Ammon's horn (tissue), 1 donor: ENCODE results near the gene TMEM256.
A peak's percentile ranks its signal among the peaks of the same experiment; 100 is the strongest.

Source experiments
- DNase-seq: peaks from one replicate; pipeline ENCODE4 v3.0.0-alpha.2; 2016; ENCODE audit warnings: low spot score

TMEM256 gene

DNA sequence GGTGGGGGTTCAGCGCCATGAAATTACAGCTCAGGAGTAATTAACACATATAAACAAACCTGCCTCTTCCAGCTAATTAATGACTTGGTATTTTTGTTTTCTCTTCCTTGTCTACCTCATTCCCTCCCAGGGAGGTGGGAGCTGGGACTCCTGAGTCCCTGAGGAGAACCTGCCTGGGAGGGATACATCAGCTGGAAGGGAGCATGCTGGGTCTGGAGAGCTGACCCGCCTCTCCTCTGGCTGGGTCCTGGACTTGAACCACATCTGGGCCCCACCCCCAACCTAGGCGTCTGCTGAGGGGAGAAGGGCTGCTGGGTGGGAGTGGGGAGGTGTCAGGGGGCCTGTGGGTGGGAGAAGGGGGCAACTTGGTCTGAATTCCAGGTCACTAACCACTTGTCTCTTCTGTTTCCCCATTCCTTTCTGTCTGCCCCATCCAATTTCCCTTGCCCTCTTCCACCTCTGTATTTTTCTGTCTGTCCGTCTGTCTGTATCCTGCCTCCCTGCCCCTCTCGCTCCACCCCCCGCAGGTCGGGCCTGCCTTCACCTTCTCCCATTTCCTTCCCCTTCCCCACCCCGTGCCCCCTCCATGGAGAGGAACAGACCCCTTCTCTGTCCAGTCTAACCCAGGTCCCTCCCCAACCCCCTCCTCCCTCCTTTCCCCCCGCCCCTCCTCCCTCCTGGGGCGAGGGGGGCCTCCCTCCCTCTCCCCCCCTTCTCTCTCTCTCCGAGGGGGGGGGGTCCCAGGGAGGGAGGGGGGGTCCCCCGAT, 3.8 kb upstream of the TMEM256 start, which contains the start of gene NLGN2:
Gene NLGN2, plus strand, starts transcription at position 361 of the 767 bp plus-strand sequence. CDS start 411 bp downstream, outside the sequence.
- no peak for DNase-seq

DNA sequence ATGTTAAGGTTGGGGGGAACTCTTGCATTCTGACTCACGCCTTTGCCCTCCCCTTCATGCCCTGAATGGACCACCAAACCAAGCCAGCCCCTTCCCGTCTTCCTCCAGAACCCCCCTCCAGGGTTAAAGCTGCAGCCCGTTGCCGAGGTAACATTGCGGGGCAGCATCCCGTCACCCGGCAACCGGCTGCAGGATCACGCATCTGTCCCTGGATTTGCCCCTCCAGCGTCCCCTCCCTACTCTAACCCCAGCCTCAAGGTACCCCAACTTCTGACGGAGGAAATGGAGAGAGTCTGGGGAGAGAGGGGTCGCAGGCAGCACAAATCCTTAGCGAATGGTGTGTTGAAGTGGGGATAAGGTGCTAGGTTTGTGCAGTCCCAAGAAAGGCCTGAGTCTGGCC, 3.2 kb upstream of the TMEM256 start:
- DNase-seq: no peak

DNA sequence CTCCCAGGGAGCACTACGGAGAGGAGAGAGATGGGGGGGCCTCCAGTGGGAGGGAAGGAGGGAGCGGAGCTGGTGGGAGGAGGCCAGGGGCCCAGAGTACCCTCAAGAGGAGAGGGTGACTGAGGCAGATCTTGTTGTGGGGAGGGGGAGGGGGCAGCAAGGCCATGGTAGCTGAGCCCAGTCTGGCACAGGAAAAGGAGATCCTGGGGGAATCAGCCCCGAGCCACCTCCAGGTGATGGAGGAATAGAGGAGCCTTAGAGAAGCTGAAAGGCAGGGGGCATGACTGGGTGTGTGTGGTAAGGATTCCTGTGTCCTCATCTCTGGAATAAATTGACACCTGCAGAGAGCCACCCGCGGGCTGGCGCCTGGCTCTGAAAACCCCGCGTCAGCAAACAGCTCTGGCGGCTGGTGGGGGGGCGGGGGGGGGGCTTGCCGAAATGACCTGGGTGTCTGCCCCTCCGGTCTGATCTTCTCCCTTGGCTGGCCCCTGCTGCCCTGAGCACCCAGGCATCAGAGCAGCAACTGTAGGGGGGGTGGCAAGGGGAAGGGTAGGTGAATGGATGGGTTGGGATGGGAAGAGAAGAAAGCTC, 2.4 kb upstream of the TMEM256 start:
- no peak for DNase-seq

DNA sequence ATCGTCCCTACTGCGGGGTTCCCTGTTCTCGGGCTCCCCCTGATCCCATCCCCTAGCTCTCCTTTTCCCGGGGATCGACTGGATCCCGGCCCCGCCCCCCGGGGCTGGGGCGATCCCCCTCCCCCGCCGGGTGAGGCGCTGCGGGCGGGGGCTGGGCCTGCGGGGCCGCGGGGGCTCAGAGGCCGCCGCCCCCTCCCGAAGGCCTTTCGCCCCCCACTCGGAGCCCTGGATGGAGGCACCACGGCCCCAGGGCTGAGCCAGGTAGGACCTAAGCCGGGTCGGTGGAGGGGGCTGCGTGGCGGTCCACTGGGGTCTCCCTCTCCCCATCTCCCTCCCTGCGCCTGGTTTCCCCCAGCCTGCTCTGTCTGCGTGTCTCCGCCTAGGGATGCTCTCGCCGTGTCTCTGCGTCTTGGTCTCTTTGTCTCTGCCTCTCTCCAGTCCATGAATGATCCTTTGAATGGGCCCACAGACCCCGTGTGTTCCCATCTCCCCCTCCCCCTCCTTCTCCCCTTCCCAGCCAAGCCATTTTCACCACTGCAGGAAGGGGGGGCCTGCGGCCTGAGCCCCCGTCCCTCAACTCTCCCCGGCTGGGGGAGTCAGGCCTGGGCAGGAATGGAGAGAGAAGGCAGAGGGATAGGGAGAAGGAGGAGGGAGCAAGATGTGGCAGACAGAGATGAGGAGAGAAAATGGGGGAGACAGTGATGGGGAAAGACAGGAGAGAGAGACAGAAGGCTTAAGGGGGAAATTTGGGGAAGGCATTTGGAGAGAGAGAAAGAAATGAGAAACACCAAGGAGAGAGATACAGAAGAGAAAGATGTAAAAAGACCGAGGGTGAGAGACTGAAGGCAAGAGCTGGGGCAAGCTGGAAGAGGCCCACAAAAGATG, 1.7 kb upstream of the TMEM256 start:
- peak; percentile 57 for DNase-seq

DNA sequence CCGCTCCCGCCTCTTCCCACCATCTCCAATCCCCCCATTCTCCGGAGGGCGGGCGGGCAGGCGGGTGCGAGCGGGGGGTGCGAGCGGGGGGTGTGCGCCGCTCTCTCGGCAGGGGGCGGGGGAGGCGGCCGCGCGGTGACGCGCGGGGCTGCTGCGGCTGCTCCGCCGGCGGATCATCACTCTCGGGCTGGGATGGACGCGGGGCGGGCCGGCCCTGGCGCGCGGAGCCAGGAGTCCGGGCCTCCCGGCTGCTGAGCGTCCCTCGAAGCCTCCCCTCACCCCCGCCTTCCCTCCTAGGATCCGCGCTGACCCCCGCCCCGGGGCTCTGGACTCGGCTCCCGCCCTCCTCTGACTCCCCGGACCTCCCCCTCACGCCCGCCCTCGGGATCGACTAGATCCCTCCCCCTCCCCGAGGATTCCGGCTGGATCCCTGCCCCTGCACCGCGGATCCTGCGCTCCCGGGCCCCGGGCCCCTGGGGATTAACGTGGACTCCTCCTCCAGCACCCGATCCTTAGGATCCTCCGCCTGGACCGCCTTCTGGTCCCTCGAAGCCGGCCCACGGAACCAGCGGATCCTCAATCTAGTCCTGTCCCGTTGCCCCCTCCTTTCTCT, 946 bp upstream of the TMEM256 start:
- no peak for DNase-seq

DNA sequence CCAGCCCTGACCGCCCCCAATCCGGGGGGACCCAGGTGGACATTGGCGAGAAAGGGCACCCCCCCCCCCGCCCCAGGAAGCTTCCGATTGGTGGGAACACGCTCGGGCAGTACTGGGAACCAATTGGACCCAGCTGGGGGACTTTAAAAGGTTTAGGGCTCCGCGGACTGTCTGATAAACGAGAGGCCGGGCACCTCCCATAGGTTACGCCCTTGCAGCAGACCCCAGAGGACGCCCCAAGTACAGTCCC, 245 bp downstream of the TMEM256 start:
- DNase-seq: no peak

DNA sequence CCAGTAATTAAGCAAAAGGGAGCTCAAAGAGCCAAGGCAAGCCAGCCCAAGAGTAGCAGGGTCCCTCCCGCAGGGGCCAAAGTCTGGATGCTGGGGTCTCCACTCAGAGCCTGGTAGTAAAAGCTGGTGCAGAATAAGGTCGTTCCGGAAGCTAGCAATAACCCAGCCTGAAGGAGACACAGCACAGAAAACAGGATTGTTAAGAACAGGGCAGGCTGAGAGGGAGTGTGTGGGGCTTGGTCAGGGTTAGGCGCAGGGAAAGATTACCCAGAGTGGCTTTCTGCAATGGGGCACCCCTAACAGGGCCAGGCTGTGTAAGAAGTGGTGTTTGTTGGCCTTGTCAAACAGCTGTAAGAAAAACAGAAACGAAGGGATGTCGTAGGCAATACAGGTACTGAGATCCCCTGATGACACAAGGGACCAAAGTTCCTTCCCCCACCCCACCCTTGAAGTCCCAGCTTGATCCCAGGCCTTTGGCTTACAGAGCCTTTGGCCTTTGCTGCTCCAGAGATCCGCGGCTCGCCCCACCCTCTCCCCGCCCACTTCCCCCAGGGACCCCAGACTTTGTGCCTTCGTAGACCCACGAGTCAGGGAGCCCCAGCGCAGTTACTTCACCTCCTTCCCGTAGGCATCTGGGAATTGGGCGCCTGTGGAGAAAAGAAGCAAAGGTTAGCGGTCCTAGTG, 712 bp downstream of the TMEM256 start:
- no peak for DNase-seq

DNA sequence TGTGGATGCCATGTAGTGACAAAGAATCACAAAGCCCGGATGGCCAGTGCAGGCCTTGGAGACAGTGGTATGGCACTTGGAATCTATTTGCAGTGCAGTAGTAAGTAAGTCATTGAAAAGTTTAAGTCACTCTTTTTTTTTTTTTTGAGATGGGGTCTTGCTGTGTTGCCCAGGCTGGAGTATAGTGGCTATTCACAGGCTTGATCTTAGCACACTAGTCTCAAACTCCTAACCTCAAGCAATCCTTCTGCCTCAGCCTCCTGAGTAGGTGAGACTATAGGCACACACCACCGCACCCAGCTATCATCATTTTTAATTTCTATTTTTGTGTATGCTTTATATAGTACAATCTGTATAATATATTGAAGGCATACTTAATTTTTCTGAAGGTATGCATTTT, 5.3 kb downstream of the TMEM256 start:
- no peak for DNase-seq

DNA sequence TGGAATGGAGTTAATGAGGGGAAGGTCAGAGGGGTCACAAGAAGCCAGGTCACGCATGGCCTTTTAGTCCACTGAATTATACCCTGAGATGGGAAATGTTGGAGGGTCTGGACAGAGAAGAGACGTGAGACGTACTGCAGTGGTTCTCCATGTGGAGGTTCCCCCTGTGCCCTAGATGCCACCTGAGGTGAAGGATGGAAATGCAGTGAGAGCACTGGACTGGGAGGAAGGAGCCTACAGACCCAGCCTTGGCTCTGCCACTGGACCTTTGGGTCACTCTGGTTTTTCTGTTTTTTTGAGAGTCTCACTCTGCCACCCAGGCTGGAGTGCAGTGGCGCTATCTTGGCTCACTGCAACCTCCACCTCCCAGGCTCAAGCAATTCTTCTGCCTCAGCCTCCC, 7.8 kb downstream of the TMEM256 start:
- no peak for DNase-seq

DNA sequence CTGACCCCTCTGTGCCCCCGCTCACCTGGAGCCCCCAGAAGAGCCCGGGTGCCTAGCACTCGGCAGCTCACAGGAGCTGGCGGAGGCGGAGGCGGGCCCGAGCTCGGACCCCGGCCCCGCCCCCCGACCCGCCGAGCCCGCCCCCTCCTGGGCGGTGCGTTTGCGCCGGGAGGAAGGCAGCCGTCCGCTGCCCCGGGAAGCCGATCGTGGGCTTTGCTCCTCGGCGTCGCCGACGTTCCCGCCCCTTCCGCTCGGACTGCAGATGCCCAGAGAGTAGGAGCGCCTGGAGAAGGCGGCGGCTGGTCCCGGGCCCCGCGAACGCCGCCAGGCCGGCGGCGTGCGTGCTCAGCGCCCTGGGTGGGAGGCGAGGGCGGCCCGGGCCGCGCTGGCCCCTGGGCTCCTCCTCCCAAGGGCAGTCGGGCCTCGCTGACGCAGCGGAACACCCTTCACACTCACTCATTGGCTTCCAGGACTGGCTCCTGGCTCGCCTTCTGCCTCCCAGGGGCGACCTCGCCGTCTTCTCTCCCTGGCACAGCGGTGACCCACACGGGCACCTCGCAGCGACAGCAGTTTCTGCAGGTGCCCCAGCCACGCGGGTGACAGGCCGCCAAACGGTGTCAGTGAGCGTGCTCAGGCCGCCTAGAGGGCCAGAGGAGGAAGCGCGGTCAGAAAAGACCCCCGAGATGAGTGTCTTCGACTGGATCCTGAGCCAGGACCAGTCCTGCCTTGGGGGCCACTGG, 9.3 kb downstream of the TMEM256 start, which contains the start of gene PLSCR3:
Gene PLSCR3, minus strand, starts transcription at position 74 of the 740 bp plus-strand sequence. CDS start 415 bp downstream, outside the sequence.
- DNase-seq: peak; percentile 86

DNA sequence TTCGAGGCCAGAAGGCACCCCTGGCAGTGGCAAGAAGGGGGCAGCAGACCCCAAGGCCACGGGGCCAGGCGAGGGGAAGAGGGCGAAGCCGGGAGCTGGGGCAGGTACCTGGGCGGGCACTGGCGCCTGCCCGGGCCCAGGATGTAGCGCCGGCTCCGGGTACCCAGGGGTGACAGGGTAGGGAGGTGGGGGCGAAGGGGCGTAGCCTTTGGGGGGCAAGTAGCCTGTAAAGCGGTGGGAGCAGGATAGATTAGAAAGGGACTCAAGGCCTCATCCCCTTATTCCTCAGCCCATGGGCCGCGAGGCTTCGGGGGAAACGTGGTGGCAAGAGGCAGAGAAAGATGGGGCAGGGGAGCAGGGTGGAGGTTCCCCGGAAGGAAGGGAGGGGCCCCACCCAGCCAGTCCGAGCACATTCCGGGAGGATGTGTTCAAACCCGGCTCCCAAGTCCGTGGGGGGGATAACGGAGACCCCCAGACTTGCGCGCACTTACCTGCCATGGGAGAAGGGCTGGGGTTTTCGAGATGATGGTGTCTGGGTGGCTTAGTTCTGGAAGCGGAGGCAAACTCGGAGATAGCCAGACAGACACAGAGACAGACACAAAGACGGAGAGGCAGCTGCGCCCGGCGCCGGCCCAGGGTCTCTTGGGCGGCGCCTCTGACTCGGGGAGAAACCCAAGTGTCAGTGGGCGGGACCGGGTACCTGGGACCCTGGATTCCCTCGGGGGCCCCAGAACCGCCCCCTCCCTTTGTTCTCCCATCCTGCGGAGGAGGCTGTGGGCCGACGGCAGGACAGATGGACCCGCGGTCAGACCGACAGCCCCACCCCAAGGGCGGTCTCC, 10.1 kb downstream of the TMEM256 start:
- DNase-seq: no peak

DNA sequence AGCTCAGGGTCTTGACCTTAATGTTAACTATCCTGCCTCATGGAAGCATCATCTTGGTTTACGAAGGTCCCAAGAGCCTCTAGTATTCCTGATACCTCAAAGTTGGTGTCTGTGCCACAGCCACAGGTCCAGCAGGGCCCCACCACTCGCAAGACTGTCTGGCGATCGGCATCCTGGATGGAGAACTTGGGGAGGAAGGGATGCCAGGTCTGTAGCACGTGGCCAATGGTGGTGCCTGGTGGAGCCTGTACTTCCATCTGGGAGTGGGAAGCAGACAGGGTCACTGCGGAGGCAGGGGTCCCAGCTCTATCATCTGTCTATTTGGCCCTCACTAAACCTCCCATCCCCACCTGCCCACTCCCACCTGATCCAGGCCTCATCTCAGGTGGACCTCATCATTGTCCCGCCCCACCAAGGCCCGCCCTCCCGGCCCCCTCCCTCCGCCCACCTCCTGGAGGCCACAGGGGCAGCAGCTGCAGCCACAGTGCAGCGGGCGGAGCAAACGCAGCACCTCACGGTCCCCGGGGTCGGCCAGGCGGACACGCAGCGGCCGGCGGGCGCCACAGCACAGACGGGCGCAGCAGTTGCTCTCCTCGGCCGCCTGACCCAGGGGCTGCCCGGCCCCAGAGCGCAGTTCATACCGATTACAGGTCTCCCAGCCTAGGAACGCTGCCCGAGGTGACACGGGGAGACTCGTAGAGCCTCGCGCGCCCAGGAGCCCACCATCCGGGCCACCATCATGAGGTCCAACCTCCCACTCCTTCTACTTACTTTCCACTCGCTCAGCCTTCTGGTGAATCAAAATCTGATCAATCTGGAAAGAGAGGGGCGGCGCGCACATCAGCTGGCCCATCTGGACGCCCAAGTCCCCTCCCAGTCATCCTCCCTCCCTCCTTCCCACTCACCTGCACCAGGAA, 10.9 kb downstream of the TMEM256 start:
- DNase-seq: no peak

DNA sequence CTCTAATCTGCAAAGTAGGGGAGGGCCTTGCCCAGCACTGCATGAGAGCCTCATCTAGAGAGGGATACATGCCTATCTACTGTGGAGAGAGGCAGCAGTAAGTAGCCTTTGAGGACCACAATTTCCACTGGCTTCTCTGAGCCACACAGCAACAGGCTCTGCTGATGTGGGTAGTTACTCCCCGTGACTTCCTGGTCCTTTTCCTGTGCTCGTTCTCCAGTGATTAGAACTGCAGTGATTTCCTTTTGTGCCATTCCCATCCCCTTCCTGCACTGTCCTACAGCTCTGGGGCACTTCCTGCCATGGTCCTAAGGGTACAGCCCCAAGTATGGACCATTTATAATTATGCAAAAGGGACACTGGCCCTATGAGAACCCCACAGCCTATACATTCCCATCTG, 12.6 kb downstream of the TMEM256 start:
- no peak for DNase-seq

DNA sequence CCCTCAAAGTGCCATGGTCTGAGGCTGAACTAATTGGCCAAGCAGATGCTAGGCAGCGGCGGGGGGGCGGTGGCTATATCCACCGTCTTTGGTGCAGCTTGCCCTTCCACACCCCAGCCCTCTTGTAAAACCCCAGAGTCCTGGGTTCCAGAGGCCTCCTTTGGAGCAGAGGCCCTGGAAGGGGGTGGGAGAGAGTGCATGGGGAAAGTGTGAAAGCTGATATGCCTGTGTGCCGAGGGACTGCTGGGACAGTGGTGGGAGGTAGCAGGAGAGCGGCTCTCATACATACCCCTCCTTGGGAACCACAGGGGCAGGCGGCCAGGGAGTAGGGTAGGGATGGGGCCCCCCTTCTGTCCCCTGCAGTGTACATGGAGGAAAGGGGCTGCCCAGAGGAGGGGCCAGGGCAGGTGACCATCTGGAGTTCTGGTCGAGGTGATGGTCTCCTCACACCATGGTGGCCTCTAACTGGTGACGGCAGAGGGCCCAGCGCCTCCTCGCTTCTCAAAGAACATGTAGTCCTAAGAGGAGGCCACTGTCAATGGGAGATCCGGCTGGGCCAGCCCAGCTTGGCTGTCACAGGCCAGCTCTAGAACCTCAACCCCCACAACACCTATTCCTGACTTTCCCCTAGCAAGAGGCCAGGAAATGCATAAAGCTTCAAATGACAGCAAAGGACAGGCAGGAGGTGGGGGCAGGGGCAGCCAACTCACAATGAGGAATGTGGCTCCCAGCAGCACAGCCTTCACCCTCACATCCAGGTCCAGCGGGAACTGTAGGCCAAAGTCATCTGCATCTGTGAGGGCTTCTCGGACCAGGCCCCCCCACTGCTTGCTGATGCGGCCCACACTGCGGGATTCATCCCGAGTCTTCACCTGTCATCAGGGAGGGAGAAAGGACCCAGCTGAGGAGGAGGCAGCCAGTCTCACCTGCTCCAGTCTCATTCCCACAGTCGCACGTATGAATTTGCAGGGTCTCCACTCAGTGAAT, 13.7 kb downstream of the TMEM256 start:
- no peak for DNase-seq

DNA sequence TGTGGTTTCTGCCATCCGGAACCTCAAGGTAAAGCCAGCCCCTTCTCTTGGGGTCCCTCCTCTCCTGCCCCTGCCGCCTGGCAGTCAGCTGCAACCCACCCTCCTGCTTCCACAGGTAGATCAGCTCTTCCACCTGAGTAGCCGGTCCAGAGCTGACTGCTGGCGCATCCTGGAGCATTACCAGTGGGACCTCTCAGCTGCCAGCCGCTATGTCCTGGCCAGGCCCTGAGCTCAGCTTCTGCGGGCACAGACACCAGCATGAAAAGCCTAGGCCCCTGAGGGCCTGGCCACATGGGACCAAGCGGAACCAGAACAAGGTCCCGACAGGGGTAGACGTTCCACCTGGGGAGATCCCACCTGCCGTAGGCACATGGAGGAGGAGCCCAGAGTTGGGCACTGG, 15.0 kb downstream of the TMEM256 start:
- DNase-seq: no peak

DNA sequence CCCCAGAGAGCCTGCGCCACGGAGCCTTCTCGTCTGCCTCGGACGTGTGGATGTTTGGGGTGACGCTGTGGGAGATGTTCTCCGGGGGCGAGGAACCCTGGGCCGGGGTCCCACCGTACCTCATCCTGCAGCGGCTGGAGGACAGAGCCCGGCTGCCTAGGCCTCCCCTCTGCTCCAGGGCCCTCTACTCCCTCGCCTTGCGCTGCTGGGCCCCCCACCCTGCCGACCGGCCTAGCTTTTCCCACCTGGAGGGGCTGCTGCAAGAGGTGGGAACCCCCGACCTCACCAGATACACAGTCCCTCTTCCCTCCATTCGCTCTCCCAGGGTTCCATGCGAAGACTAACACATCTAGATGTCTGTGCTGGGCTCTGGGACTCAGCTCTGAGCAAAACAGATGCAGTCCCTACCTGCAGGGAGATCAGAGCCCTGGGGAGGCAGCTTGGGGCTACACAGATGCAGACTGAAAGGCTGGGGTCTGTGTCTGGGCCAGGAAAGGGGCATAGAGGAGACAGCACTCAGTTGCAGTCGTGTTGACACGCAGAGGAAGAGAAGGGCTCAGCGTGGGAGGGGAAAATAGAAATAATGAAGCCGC, 19.3 kb downstream of the TMEM256 start:
- DNase-seq: no peak

DNA sequence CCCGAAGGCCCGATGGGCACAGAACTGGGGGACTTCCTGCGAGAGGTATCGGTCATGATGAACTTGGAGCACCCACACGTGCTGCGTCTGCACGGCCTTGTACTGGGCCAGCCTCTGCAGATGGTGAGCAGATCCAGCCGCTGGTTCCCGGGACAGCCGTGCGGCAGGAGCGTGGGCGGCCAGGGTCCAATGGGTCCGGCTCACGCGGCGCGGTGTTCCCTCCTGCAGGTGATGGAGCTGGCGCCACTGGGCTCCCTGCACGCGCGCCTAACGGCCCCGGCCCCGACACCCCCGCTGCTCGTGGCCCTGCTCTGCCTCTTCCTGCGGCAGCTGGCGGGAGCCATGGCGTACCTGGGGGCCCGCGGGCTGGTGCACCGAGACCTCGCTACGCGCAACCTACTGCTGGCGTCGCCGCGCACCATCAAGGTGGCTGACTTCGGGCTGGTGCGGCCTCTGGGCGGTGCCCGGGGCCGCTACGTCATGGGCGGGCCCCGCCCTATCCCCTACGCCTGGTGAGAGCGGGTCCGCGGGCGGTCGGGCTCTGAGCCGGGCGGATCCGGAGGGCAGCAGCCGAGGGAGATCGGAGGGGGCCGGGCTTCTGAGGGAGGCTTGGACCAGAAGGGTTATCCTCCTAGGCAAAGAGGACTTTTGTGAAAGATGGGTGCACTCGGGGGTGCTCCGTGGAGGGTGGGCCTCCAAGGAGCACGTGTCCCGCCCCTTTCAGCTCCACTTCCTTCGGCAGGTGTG, 20.0 kb downstream of the TMEM256 start:
- DNase-seq: peak; percentile 20
